Fibroblast of lung (primary cell): ENCODE results near the gene NSRP1. TPM values are rescaled to one million over a fixed set of nuclear protein-coding genes. Genes with fewer than 3 reads are reported as not detected.

Experiments
- DNase-seq, 2 donors: peaks; one replicate each; pipeline versions ENCODE4 v3.0.0 to v3.0.0-alpha.2; 2010; ENCODE audit warnings: low read depth in 2 of 2
- H2AFZ ChIP-seq: 2 replicates; pipeline ENCODE4 v1.5.1; 2012; ENCODE audit warnings: low read length, control low read depth, inconsistent platforms
- H3K27ac ChIP-seq: 2 replicates; pipeline ENCODE4 v1.5.1; 2011; ENCODE audit warnings: low read length, control low read depth; ENCODE audit not compliant: insufficient read depth
- H3K27me3 ChIP-seq: 2 replicates; pipeline ENCODE4 v1.5.1; 2011; ENCODE audit warnings: mild to moderate bottlenecking, low read length; ENCODE audit not compliant: control insufficient read depth, insufficient read depth
- H3K36me3 ChIP-seq: 2 replicates; pipeline ENCODE4 v1.5.1; 2011; ENCODE audit warnings: low read length; ENCODE audit not compliant: control insufficient read depth, insufficient read depth
- H3K4me1 ChIP-seq: 2 replicates; pipeline ENCODE4 v1.5.1; 2011; ENCODE audit warnings: low read length; ENCODE audit not compliant: control insufficient read depth, insufficient read depth; ENCODE audit errors: extremely low read depth
- H3K4me2 ChIP-seq: 2 replicates; pipeline ENCODE4 v1.5.1; 2011; ENCODE audit warnings: low read length, control low read depth; ENCODE audit not compliant: insufficient read depth; ENCODE audit errors: extremely low read depth
- H3K4me3 ChIP-seq, 4 experiments: fragments of 200-600 bp in 1 of 4; sonication (generic) in 1 of 4; replicated peaks in 1 of 4; 2 replicates each; pipeline ENCODE4 v1.5.1; 2011 to 2016; ENCODE audit warnings: low read length in 4 of 4, low read depth in 3 of 4, mild to moderate bottlenecking in 3 of 4, control low read depth in 2 of 4, inconsistent platforms in 1 of 4, mixed read lengths in 1 of 4; ENCODE audit not compliant: insufficient read depth in 1 of 4; ENCODE audit errors: control extremely low read depth in 1 of 4
- H3K79me2 ChIP-seq: 2 replicates; pipeline ENCODE4 v1.5.1; 2012; ENCODE audit warnings: mild to moderate bottlenecking, low read length, inconsistent platforms; ENCODE audit not compliant: control insufficient read depth, insufficient read depth
- H3K9ac ChIP-seq: 2 replicates; pipeline ENCODE4 v1.5.1; 2011; ENCODE audit warnings: mild to moderate bottlenecking, low read length, control low read depth; ENCODE audit not compliant: insufficient read depth
- H3K9me3 ChIP-seq: 2 replicates; pipeline ENCODE4 v1.5.1; 2012; ENCODE audit warnings: low read depth, low read length; ENCODE audit not compliant: control insufficient read depth, insufficient read depth
- H4K20me1 ChIP-seq: 2 replicates; pipeline ENCODE4 v1.5.1; 2011; ENCODE audit warnings: low read length; ENCODE audit not compliant: control insufficient read depth, insufficient read depth; ENCODE audit errors: extremely low read depth
- CTCF ChIP-seq, 2 donors: IDR thresholded peaks in 1 of 2; conservative IDR thresholded peaks in 1 of 2; 1 replicate in 1 of 2; 2 replicates in 1 of 2; pipeline ENCODE4 v1.5.1; 2011 to 2012; ENCODE audit warnings: low read length in 2 of 2, control low read depth in 1 of 2, inconsistent platforms in 1 of 2, low read depth in 1 of 2, mild to moderate bottlenecking in 1 of 2
- EZH2 ChIP-seq: IDR thresholded peaks from 2 replicates; pipeline ENCODE4 v1.5.1; 2012; ENCODE audit warnings: low read length, control low read depth, mild to moderate bottlenecking; ENCODE audit errors: missing control alignments
- polyA plus RNA-seq, 2 donors: library from polyadenylated mRNA; depleted of rRNA in 1 of 2; stranded (reverse) in 1 of 2; unstranded in 1 of 2; fragments of >200 nt; gene quantifications; 2 replicates each; pipeline ENCODE4 v1.2.1, GENCODE V29; 2011 to 2012; ENCODE audit warnings: missing spikeins in 1 of 2
- total RNA-seq: library from RNA; depleted of rRNA; stranded (reverse); fragments of >200 nt; gene quantifications from 2 replicates; pipeline ENCODE4 v1.2.1, GENCODE V29; 2014

Gene NSRP1
- total and polyA plus RNA-seq, 2 donors (not counting 1 experiment from before 2014, with no cell fraction given) = 12.7 to 19.8 TPM

- H2AFZ ChIP-seq = no peak overlapping the region
- no peaks in the 10 kb centered on the region for H4K20me1 ChIP-seq
- DNase-seq = no peak
- H3K9ac ChIP-seq = no peak overlapping the region
- no peaks in the 10 kb centered on the region for H3K79me2 ChIP-seq
- H3K4me3 ChIP-seq = no peak overlapping the region
- H3K4me1 ChIP-seq = no peaks in the 10 kb centered on the region
- no peak overlapping the region for H3K27ac ChIP-seq
- no peaks in the 10 kb centered on the region for H3K36me3 ChIP-seq
- no peak overlapping the region for H3K4me2 ChIP-seq
- TF ChIP-seq EZH2 (no peak), CTCF (conservative IDR thresholded peaks at IDR 0.05 in 1 of 2, IDR thresholded peaks at IDR 0.05 in 1 of 2; ENCODE audit: low read depth in 1 of 2, low read length in 2 of 2) (no peak)
- no peaks in the 10 kb centered on the region for H3K9me3 ChIP-seq
- H3K27me3 ChIP-seq = peaks cover 8% of the 10 kb centered on the region
These were observed 94.8 kb downstream of the NSRP1 start for GRCh38 chr17:30211371-30211770.

- TF ChIP-seq CTCF (conservative IDR thresholded peaks at IDR 0.05 in 1 of 2, IDR thresholded peaks at IDR 0.05 in 1 of 2; ENCODE audit: low read depth in 1 of 2, low read length in 2 of 2) (no peak), EZH2 (no peak)
- no peak overlapping the region for H2AFZ ChIP-seq
- no peak overlapping the region for H3K9ac ChIP-seq
These were observed 96.1 kb downstream of the NSRP1 start for GRCh38 chr17:30212750-30213149.

GRCh38 chr17:30217054-30217453, 100.4 kb downstream of the NSRP1 start:
- Histone ChIP-seq H3K9ac (no peak overlapping the region), H3K36me3 (no peaks in the 10 kb centered on the region), H3K4me1 (no peaks in the 10 kb centered on the region), H3K4me2 (no peak overlapping the region), H3K4me3 (no peak overlapping the region), H3K9me3 (no peaks in the 10 kb centered on the region), H4K20me1 (no peaks in the 10 kb centered on the region), H3K27me3 (peaks cover 14% of the 10 kb centered on the region), H3K27ac (no peak overlapping the region), H3K79me2 (no peaks in the 10 kb centered on the region), H2AFZ (no peak overlapping the region)
- DNase-seq = no peak
- TF ChIP-seq CTCF (conservative IDR thresholded peaks at IDR 0.05 in 1 of 2, IDR thresholded peaks at IDR 0.05 in 1 of 2; ENCODE audit: low read depth in 1 of 2, low read length in 2 of 2) (no peak), EZH2 (no peak)

More at GRCh38 chr17:30212750-30213149, 96.1 kb downstream of the NSRP1 start:
- Histone ChIP-seq H3K27ac (no peak overlapping the region), H3K4me3 (no peak overlapping the region), H3K27me3 (peaks cover 8% of the 10 kb centered on the region), H3K9me3 (no peaks in the 10 kb centered on the region), H3K4me1 (no peaks in the 10 kb centered on the region), H3K79me2 (no peaks in the 10 kb centered on the region), H4K20me1 (no peaks in the 10 kb centered on the region), H3K4me2 (no peak overlapping the region), H3K36me3 (no peaks in the 10 kb centered on the region)
- DNase-seq = no peak
